Lung (tissue), 12 donors: ENCODE results near the gene FIGNL2. TPM values are rescaled to one million over a fixed set of nuclear protein-coding genes. Genes with fewer than 3 reads are reported as not detected.
A peak's percentile ranks its signal among the peaks of the same experiment; 100 is the strongest.

Experiments used
- ATAC-seq: fragments of 200-7000 bp; cut with Tn5 transposase; one replicate; pipeline ENCODE4 v1.9.1; 2020; ENCODE audit warnings: moderate number of reproducible peaks; ENCODE audit not compliant: insufficient read depth, low FRiP score
- DNase-seq, 3 donors: peaks; one replicate each; pipeline ENCODE4 v3.0.0-alpha.2; 2013 to 2017
- H3K27ac ChIP-seq, 2 donors: one replicate each; pipeline ENCODE4 v1.5.1; 2013; ENCODE audit warnings: mild to moderate bottlenecking in 2 of 2, moderate library complexity in 2 of 2, control low read depth in 1 of 2, inconsistent platforms in 1 of 2, low read depth in 1 of 2, low read length in 1 of 2
- H3K27me3 ChIP-seq, 3 donors: one replicate each; pipeline ENCODE4 v1.5.1; 2013; ENCODE audit warnings: low read length in 2 of 3; ENCODE audit not compliant: control insufficient read depth in 3 of 3, insufficient read depth in 3 of 3
- H3K36me3 ChIP-seq, 4 donors: one replicate each; pipeline ENCODE4 v1.5.1; 2013; ENCODE audit warnings: low read length in 4 of 4, mild to moderate bottlenecking in 1 of 4, moderate library complexity in 1 of 4; ENCODE audit not compliant: control insufficient read depth in 4 of 4, insufficient read depth in 4 of 4
- H3K4me1 ChIP-seq, 5 donors: one replicate each; pipeline ENCODE4 v1.5.1; 2013; ENCODE audit warnings: low read length in 5 of 5, mild to moderate bottlenecking in 2 of 5, moderate library complexity in 1 of 5; ENCODE audit not compliant: control insufficient read depth in 5 of 5, insufficient read depth in 5 of 5
- H3K4me3 ChIP-seq: one replicate; pipeline ENCODE4 v1.5.1; 2013; ENCODE audit warnings: mild to moderate bottlenecking, control low read depth, moderate library complexity
- H3K9ac ChIP-seq, 2 donors: one replicate each; pipeline ENCODE4 v1.5.1; 2013; ENCODE audit warnings: low read length in 2 of 2, control low read depth in 1 of 2; ENCODE audit not compliant: insufficient read depth in 1 of 2
- H3K9me3 ChIP-seq, 4 donors: one replicate each; pipeline ENCODE4 v1.5.1; 2013; ENCODE audit warnings: low read length in 3 of 4, mild to moderate bottlenecking in 1 of 4, moderate library complexity in 1 of 4; ENCODE audit not compliant: control insufficient read depth in 4 of 4, insufficient read depth in 3 of 4
- CTCF ChIP-seq: IDR thresholded peaks from 2 replicates; pipeline ENCODE4 v1.5.1; 2012; ENCODE audit warnings: mild to moderate bottlenecking; ENCODE audit errors: control extremely low read depth, extremely low read depth
- WGBS, 2 donors: extraction: QIAGEN DNeasy Blood & Tissue Kit; methylation state at CpG; one replicate each; pipeline ENCODE4 v1.1.7; 2013; 5-methylcytosine and 5-hydroxymethylcytosine counted together
- polyA plus RNA-seq, 2 donors: library from polyadenylated mRNA; stranded (reverse); fragments of 200-250 nt; gene quantifications; one replicate each; pipeline ENCODE4 v1.2.1, GENCODE V29; 2013
- total RNA-seq, 2 donors: library from RNA; depleted of rRNA in 1 of 2; stranded (reverse); fragments of >200 nt in 1 of 2; gene quantifications; one replicate each; pipeline ENCODE4 v1.2.1, GENCODE V29; 2014 to 2021
- donor health status: control.
- donor health status: control.
- donor health status: Bipolar disorder and iron deficiency.
- donor health status: healthy.
- donor health status: DM: yes; HTN: yes; CAD: no.

FIGNL2 gene
- total and polyA plus RNA-seq, 4 donors, result 0.33 to 1.9 (median 0.80) TPM

GRCh38 chr12:51879102-51879501 lies 30.6 kb upstream of the FIGNL2 start:
- Histone ChIP-seq H3K27ac (no peak overlapping the region), H3K27me3 (no peaks in the 10 kb centered on the region), H3K36me3 (no peaks in the 10 kb centered on the region), H3K4me3 (no peak overlapping the region), H3K9ac (no peak overlapping the region), H3K9me3 (no peaks in the 10 kb centered on the region), H3K4me1 (no peaks in the 10 kb centered on the region)
- DNase-seq (no peak), ATAC-seq (no peak)
- WGBS, 2 donors, result 89 to 100% methylated on average over 3 of the region's 3 CpGs
- TF ChIP-seq CTCF, result no peak

GRCh38 chr12:51874486-51874885 lies 26.0 kb upstream of the FIGNL2 start:
- Histone ChIP-seq H3K36me3 (no peaks in the 10 kb centered on the region), H3K4me1 (peaks cover 0 to 5% (median 0%) of the 10 kb centered on the region in 5 donors), H3K9ac (no peak overlapping the region), H3K27ac (no peak overlapping the region), H3K27me3 (peaks cover 0 to 3% (median 3%) of the 10 kb centered on the region in 3 donors), H3K9me3 (no peaks in the 10 kb centered on the region), H3K4me3 (no peak overlapping the region)
- no peak for ATAC-seq
- 89 to 97% methylated on average over 4 of the region's 4 CpGs for WGBS, 2 donors
- TF ChIP-seq CTCF, result no peak
- DNase-seq, result no peak

GRCh38 chr12:51874000-51874399 lies 25.5 kb upstream of the FIGNL2 start:
- peaks cover 0 to 7% (median 0%) of the 10 kb centered on the region in 5 donors for H3K4me1 ChIP-seq

More at GRCh38 chr12:51874000-51874399, 25.5 kb upstream of the FIGNL2 start:
- Histone ChIP-seq H3K9ac (no peak overlapping the region), H3K27me3 (peaks cover 0 to 3% (median 3%) of the 10 kb centered on the region in 3 donors), H3K36me3 (no peaks in the 10 kb centered on the region), H3K9me3 (no peaks in the 10 kb centered on the region), H3K4me3 (no peak overlapping the region), H3K27ac (no peak overlapping the region)
- 39 to 47% methylated on average over 8 of the region's 8 CpGs for WGBS, 2 donors
- ATAC-seq (no peak), DNase-seq (peak in 1 of 3 donors; percentile 54)
- no peak for TF ChIP-seq CTCF
